ENCODE results near the gene KCNK13.

DNA sequence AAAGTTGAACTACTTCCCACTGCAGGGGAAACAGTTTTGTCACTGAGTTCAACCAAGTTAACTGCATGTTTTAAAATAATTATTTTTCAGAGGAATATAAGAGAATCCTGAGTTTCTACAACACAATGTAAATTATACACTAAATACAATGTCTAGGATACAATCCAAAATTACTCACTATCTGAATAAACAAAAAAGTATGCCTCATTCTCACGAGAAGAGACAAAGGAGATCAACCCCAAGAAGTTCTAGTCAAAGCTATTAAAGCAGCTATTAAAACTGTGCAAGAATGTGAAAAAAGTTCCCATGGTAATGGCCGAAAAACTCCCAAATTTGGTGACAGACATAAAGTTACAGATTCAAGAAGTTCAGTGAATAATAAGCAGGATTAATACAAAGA, 8.8 kb upstream of the KCNK13 start:
- TF ChIP-seq, protein P1, sequence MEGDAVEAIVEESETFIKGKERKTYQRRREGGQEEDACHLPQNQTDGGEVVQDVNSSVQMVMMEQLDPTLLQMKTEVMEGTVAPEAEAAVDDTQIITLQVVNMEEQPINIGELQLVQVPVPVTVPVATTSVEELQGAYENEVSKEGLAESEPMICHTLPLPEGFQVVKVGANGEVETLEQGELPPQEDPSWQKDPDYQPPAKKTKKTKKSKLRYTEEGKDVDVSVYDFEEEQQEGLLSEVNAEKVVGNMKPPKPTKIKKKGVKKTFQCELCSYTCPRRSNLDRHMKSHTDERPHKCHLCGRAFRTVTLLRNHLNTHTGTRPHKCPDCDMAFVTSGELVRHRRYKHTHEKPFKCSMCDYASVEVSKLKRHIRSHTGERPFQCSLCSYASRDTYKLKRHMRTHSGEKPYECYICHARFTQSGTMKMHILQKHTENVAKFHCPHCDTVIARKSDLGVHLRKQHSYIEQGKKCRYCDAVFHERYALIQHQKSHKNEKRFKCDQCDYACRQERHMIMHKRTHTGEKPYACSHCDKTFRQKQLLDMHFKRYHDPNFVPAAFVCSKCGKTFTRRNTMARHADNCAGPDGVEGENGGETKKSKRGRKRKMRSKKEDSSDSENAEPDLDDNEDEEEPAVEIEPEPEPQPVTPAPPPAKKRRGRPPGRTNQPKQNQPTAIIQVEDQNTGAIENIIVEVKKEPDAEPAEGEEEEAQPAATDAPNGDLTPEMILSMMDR (conservative IDR thresholded peaks at IDR 0.05 in 1 of 2, IDR thresholded peaks at IDR 0.05 in 1 of 2; ENCODE audit: extremely low read depth in 1 of 2, insufficient read depth in 1 of 2, low read depth in 1 of 2, low read length in 2 of 2): no peak
- no peak for TF ChIP-seq EZH2 (IDR thresholded peaks at IDR 0.05; ENCODE audit: borderline replicate concordance, low read length)

All from mammary epithelial cell (primary cell).